ENCODE measurements around the gene NPFFR1. TPM values are rescaled to one million over a fixed set of nuclear protein-coding genes. Genes with fewer than 3 reads are reported as not detected.
"Not testable (repeated sequence)": the region's sequence is repeated elsewhere in the genome, so short reads cannot be mapped to it uniquely, and the experiment has no call there.

Gene NPFFR1
- total and polyA plus RNA-seq, 8 donors, result under 0.01 to 0.45 (median 0.05) TPM; not detected in 5

GRCh38 chr10:70232155-70232858, 51.5 kb downstream of the NPFFR1 start:
- peaks cover 9 to 24% (median 15%) of the 10 kb centered on the region in 4 donors for H3K36me3 ChIP-seq
- H3K9me3 ChIP-seq, result no peaks in the 10 kb centered on the region
- H3K4me1 ChIP-seq, result peaks cover 16 to 61% (median 40%) of the 10 kb centered on the region in 4 donors
- peak overlapping the region; percentile 84 to 94 (median 87) for H3K4me3 ChIP-seq
- H3K27me3 ChIP-seq, result no peaks in the 10 kb centered on the region
- peak; percentile 72 to 86 for DNase-seq
- peak overlapping the region; percentile 90 to 94 (median 91) for H3K27ac ChIP-seq
- 2 to 6% (median 3%) methylated on average over 36 to 39 of the region's 39 CpGs for WGBS, 5 donors
- intact Hi-C loops (cut with DNase I; ENCODE audit: low total_unique reads), result no loop called here
- TF ChIP-seq POLR2A (IDR thresholded peaks at IDR 0.05) (no peak), EP300 (IDR thresholded peaks at IDR 0.05) (no peak), POLR2AphosphoS5 (IDR thresholded peaks at IDR 0.05) (peak; percentile 10 to 94 (median 93)), CTCF (IDR thresholded peaks at IDR 0.05) (no peak)

- TF ChIP-seq CTCF (IDR thresholded peaks at IDR 0.05) (no peak), EP300 (IDR thresholded peaks at IDR 0.05) (no peak), POLR2AphosphoS5 (IDR thresholded peaks at IDR 0.05) (no peak), POLR2A (IDR thresholded peaks at IDR 0.05) (no peak)
- intact Hi-C loops (cut with DNase I; ENCODE audit: low total_unique reads), result no loop called here
- no peaks in the 10 kb centered on the region for H3K9me3 ChIP-seq
- H3K36me3 ChIP-seq, result peaks cover 9 to 24% (median 17%) of the 10 kb centered on the region in 4 donors
- no peak overlapping the region for H3K4me3 ChIP-seq
- 22 to 39% (median 29%) methylated on average over 1 of the region's 1 CpG for WGBS, 5 donors
- H3K27me3 ChIP-seq, result no peaks in the 10 kb centered on the region
- H3K4me1 ChIP-seq, result peaks cover 9 to 58% (median 37%) of the 10 kb centered on the region in 4 donors
- peak overlapping the region in 4 of 5 donors; percentile 16 to 49 (median 28) for H3K27ac ChIP-seq
- DNase-seq, result no peak
Observed at GRCh38 chr10:70228491-70228890, 55.3 kb downstream of the NPFFR1 start.

GRCh38 chr10:70227548-70228320, 56.1 kb downstream of the NPFFR1 start:
- H3K36me3 ChIP-seq, result peaks cover 9 to 24% (median 17%) of the 10 kb centered on the region in 4 donors
- no peaks in the 10 kb centered on the region for H3K27me3 ChIP-seq
- peak in 1 of 3 donors; percentile 5 for TF ChIP-seq POLR2AphosphoS5 (IDR thresholded peaks at IDR 0.05)
- TF ChIP-seq CTCF (IDR thresholded peaks at IDR 0.05), result no peak
- intact Hi-C loops (cut with DNase I; ENCODE audit: low total_unique reads), result no loop called here
- H3K9me3 ChIP-seq, result no peaks in the 10 kb centered on the region
- H3K4me3 ChIP-seq, result no peak overlapping the region
- WGBS, 5 donors, result 39 to 60% (median 43%) methylated on average over 3 of the region's 3 CpGs
- DNase-seq, result peak in 1 of 2 donors; percentile 62
- H3K4me1 ChIP-seq, result peaks cover 9 to 59% (median 34%) of the 10 kb centered on the region in 4 donors
- peak overlapping the region; percentile 16 to 52 (median 41) for H3K27ac ChIP-seq

- H3K27ac ChIP-seq, result peak overlapping the region in 1 of 5 donors; percentile 7
- DNase-seq, result no peak
- no peak for TF ChIP-seq CTCF (IDR thresholded peaks at IDR 0.05)
- TF ChIP-seq POLR2AphosphoS5 (IDR thresholded peaks at IDR 0.05), result no peak
- TF ChIP-seq EP300 (IDR thresholded peaks at IDR 0.05), result no peak
- no peak for TF ChIP-seq POLR2A (IDR thresholded peaks at IDR 0.05)
- H3K9me3 ChIP-seq, result no peaks in the 10 kb centered on the region
- WGBS, 5 donors, result 93 to 99% (median 97%) methylated on average over 2 of the region's 2 CpGs
- H3K4me1 ChIP-seq, result peaks cover 13 to 38% (median 27%) of the 10 kb centered on the region in 4 donors
- H3K27me3 ChIP-seq, result no peaks in the 10 kb centered on the region
- intact Hi-C loops (cut with DNase I; ENCODE audit: low total_unique reads), result loop anchor here (5.0 kb wide), 1 partner anchor 144 kb away; no protein-coding TSS in a partner anchor
- H3K36me3 ChIP-seq, result peaks cover 4 to 12% (median 6%) of the 10 kb centered on the region in 4 donors
- H3K4me3 ChIP-seq, result no peak overlapping the region
Observed at GRCh38 chr10:70223728-70224127, 60.1 kb downstream of the NPFFR1 start.

GRCh38 chr10:70222811-70223447, 60.9 kb downstream of the NPFFR1 start:
- peak overlapping the region in 2 of 5 donors; percentile 29 to 58 for H3K27ac ChIP-seq
- WGBS, 5 donors, result 78 to 81% (median 78%) methylated on average over 9 of the region's 9 CpGs
- peaks cover 7 to 30% (median 19%) of the 10 kb centered on the region in 4 donors for H3K4me1 ChIP-seq
- peaks cover 0 to 13% (median 10%) of the 10 kb centered on the region in 4 donors for H3K36me3 ChIP-seq
- DNase-seq, H3K4me3 ChIP-seq, H3K9me3 ChIP-seq, H3K27me3 ChIP-seq: not testable (repeated sequence)
- intact Hi-C loops (cut with DNase I; ENCODE audit: low total_unique reads), result loop anchor here (5.0 kb wide), 1 partner anchor 144 kb away; no protein-coding TSS in a partner anchor
